K562 (cell line): Measurements from ENCODE around the gene PPP2R2D. TPM values are rescaled to one million over a fixed set of nuclear protein-coding genes. Genes with fewer than 3 reads are reported as not detected.
A peak's percentile ranks its signal among the peaks of the same experiment; 100 is the strongest.

Experiments used
- ARNT ChIP-seq, 2 experiments: fragments of 450-650 bp; IDR thresholded peaks; 2 replicates each; pipeline ENCODE4 v1.6.1; 2016; ENCODE audit warnings: mild to moderate bottlenecking in 1 of 2
- BHLHE40 ChIP-seq: IDR thresholded peaks from 2 replicates; pipeline ENCODE4 v1.6.1; 2011; ENCODE audit warnings: low read length, improper control_type of control experiment
- CCNT2 ChIP-seq: IDR thresholded peaks from 2 replicates; pipeline ENCODE4 v1.6.1; 2011; ENCODE audit warnings: borderline replicate concordance, low read depth, mild to moderate bottlenecking, moderate library complexity, mixed read lengths, low read length; ENCODE audit not compliant: insufficient read length; ENCODE audit errors: extremely low read depth
- CTBP1 ChIP-seq: fragments of 450-650 bp; IDR thresholded peaks from 2 replicates; pipeline ENCODE4 v1.6.1; 2016; ENCODE audit warnings: borderline replicate concordance
- CXXC5 ChIP-seq: fragments of 250-450 bp; sonication (Bioruptor Pico); IDR thresholded peaks from 2 replicates; pipeline ENCODE4 v1.8.0; 2022; ENCODE audit warnings: inconsistent platforms, mild to moderate bottlenecking, moderate library complexity
- DIDO1 ChIP-seq: fragments of 450-650 bp; IDR thresholded peaks from 2 replicates; pipeline ENCODE4 v1.6.1; 2016; ENCODE audit warnings: low read depth, missing biosample characterization, missing genetic modification characterization
- FIP1L1 ChIP-seq: fragments of 200-400 bp; formaldehyde crosslinking; IDR thresholded peaks from 2 replicates; pipeline ENCODE4 v1.6.1; 2018; ENCODE audit warnings: mild to moderate bottlenecking, low read depth, low read length; ENCODE audit not compliant: poor library complexity, severe bottlenecking
- GABPA ChIP-seq: fragments of 200-800 bp; sonication (Bioruptor generic); conservative IDR thresholded peaks from 2 replicates; pipeline ENCODE4 v1.6.1; 2016; ENCODE audit warnings: low read depth, missing genetic modification characterization, missing compliant biosample characterization
- HDAC1 ChIP-seq, 2 experiments: fragments of 450-650 bp; IDR thresholded peaks; 2 replicates each; pipeline ENCODE4 v1.6.1; 2016 to 2017; ENCODE audit warnings: inconsistent platforms in 1 of 2, mild to moderate bottlenecking in 1 of 2, moderate library complexity in 1 of 2
- KDM5B ChIP-seq: fragments of 200-600 bp; sonication (generic); IDR thresholded peaks from 2 replicates; pipeline ENCODE4 v1.6.1; 2012; ENCODE audit warnings: low read depth, mild to moderate bottlenecking, moderate library complexity, low read length, control low read depth, inconsistent platforms; ENCODE audit not compliant: insufficient replicate concordance
- NONO ChIP-seq, 2 experiments: fragments of 200-400 bp in 1 of 2; fragments of 450-650 bp in 1 of 2; formaldehyde crosslinking in 1 of 2; IDR thresholded peaks; 2 replicates each; pipeline ENCODE4 v1.6.1; 2017; ENCODE audit warnings: low read depth in 2 of 2, mild to moderate bottlenecking in 2 of 2, moderate library complexity in 2 of 2, low read length in 1 of 2
- NRF1 ChIP-seq, 2 experiments: fragments of 450-650 bp; IDR thresholded peaks in 1 of 2; conservative IDR thresholded peaks in 1 of 2; 2 replicates each; pipeline ENCODE4 v1.6.1; 2014; ENCODE audit warnings: mild to moderate bottlenecking in 2 of 2
- POLR2G ChIP-seq: fragments of 200-400 bp; formaldehyde crosslinking; IDR thresholded peaks from 2 replicates; pipeline ENCODE4 v1.6.1; 2017; ENCODE audit warnings: low read depth, mild to moderate bottlenecking, antibody characterized with exemption, low read length, moderate library complexity
- RB1 ChIP-seq: fragments of 450-650 bp; IDR thresholded peaks from 2 replicates; pipeline ENCODE4 v1.6.1; 2017; ENCODE audit warnings: low read depth, mild to moderate bottlenecking
- RCOR1 ChIP-seq, 2 experiments: IDR thresholded peaks; 2 replicates each; pipeline ENCODE4 v1.6.1; 2012; ENCODE audit warnings: low read depth in 2 of 2, low read length in 2 of 2, borderline replicate concordance in 1 of 2, improper control_type of control experiment in 1 of 2
- TEAD1 ChIP-seq, 2 experiments: fragments of 450-650 bp in 1 of 2; sonication (generic) in 1 of 2; formaldehyde crosslinking; IDR thresholded peaks; 2 replicates each; pipeline versions ENCODE4 v1.4.0 to v1.8.0; 2020 to 2022; ENCODE audit warnings: mild to moderate bottlenecking in 2 of 2, missing genetic modification reagents in 1 of 2
- XRCC5 ChIP-seq: fragments of 200-400 bp; formaldehyde crosslinking; IDR thresholded peaks from 2 replicates; pipeline ENCODE4 v1.6.1; 2017; ENCODE audit warnings: low read depth, mild to moderate bottlenecking, low read length
- ZBTB17 ChIP-seq: fragments of 450-650 bp; formaldehyde crosslinking; IDR thresholded peaks from 2 replicates; pipeline ENCODE4 v1.4.0; 2020; ENCODE audit warnings: mild to moderate bottlenecking
- polyA plus RNA-seq, 8 experiments: library from polyadenylated mRNA; depleted of rRNA in 4 of 8; stranded (reverse) in 5 of 8; unstranded in 3 of 8; fragments of >200 nt; fragmentation: Nextera tagmentation in 2 of 8; fragmentation: Illumina TruSeq in 1 of 8; extraction: Ambion mirVana in 2 of 8; extraction: Trizol in 1 of 8; gene quantifications; 2 replicates each; pipeline versions ENCODE4 v1.2.1 to v1.2.3, GENCODE V29; 2011 to 2014; ENCODE audit warnings: inconsistent platforms in 1 of 8, missing spikeins in 1 of 8
- total RNA-seq, 7 experiments: library from RNA; depleted of rRNA in 6 of 7; stranded (reverse); fragments of >200 nt in 6 of 7; fragmentation: Illumina TruSeq in 2 of 7; extraction: Trizol in 2 of 7; gene quantifications; 2 replicates each; pipeline versions ENCODE4 v1.2.1 to v1.2.3, GENCODE V29; 2011 to 2021; ENCODE audit warnings: low replicate concordance in 1 of 7
- TF ChIP-seq, protein P1 (sequence below): fragments of 250-450 bp; sonication (Bioruptor Pico); IDR thresholded peaks from 2 replicates; pipeline ENCODE4 v1.4.0; 2020; ENCODE audit warnings: mild to moderate bottlenecking, moderate library complexity, borderline replicate concordance
- TF ChIP-seq, protein P2 (sequence below): fragments of 200-800 bp; sonication (Bioruptor generic); IDR thresholded peaks from 2 replicates; pipeline ENCODE4 v1.6.1; 2017; ENCODE audit warnings: missing genetic modification characterization, missing compliant biosample characterization
- TF ChIP-seq, protein P3 (sequence below), 2 experiments: IDR thresholded peaks; 2 replicates each; pipeline ENCODE4 v1.6.1; 2011; ENCODE audit warnings: borderline replicate concordance in 1 of 2, control low read depth in 1 of 2, low read depth in 1 of 2, low read length in 1 of 2, mild to moderate bottlenecking in 1 of 2, mixed read lengths in 1 of 2, moderate library complexity in 1 of 2; ENCODE audit not compliant: insufficient read depth in 1 of 2, insufficient read length in 1 of 2, poor library complexity in 1 of 2, severe bottlenecking in 1 of 2; ENCODE audit errors: extremely low read depth in 1 of 2

Gene PPP2R2D
- total and polyA plus RNA-seq, 9 of the 15 experiments (the other 6 are each of a cell fraction or from before 2014, with no cell fraction given), result 1.9 to 37.0 (median 26.8) TPM

DNA sequence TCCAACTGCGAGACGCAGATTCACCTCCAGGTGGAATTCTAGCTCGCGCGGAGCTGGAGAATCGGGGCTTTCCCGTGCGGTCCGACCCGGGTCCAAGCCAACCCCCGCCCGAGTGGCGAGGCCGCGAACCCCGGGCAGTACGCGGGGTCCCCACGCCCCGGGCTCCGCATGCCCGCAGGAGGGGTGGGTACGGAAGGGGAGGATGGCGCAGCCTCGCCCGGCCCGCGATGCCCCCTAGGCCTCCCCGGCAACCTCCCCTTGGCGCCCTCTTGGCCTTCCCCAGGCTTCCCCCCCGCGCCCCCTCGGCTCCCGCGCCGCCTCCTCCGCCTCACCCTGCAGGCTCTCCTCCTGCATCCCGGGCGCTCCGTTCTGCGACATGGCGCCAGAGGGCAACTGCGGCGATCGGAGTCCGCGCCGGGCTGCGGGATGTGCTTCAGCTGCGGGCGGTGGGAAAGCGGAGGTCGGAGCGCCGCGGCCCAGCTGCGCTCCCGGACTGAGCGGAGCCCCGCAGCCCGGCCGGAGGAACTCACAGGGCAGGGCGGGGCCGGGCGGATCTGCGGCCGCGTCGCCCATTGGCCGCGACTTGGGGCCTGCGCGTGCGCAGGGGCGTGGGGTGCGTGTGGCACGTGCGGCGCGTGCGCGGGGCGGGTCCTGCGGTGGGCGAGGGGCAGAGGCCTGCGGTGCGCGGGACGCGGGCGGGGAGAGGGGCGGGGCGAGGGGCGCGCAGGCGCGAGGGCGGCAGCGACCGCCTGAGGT, 80.8 kb downstream of the PPP2R2D start, which contains the start of gene BNIP3 (continued):
- TF ChIP-seq, protein P1, sequence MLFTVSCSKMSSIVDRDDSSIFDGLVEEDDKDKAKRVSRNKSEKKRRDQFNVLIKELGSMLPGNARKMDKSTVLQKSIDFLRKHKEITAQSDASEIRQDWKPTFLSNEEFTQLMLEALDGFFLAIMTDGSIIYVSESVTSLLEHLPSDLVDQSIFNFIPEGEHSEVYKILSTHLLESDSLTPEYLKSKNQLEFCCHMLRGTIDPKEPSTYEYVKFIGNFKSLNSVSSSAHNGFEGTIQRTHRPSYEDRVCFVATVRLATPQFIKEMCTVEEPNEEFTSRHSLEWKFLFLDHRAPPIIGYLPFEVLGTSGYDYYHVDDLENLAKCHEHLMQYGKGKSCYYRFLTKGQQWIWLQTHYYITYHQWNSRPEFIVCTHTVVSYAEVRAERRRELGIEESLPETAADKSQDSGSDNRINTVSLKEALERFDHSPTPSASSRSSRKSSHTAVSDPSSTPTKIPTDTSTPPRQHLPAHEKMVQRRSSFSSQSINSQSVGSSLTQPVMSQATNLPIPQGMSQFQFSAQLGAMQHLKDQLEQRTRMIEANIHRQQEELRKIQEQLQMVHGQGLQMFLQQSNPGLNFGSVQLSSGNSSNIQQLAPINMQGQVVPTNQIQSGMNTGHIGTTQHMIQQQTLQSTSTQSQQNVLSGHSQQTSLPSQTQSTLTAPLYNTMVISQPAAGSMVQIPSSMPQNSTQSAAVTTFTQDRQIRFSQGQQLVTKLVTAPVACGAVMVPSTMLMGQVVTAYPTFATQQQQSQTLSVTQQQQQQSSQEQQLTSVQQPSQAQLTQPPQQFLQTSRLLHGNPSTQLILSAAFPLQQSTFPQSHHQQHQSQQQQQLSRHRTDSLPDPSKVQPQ (CRISPR knock-in tag), result no peak
- TF ChIP-seq ARNT (IDR thresholded peaks at IDR 0.05), result no peak
- TF ChIP-seq RCOR1 (IDR thresholded peaks at IDR 0.05; ENCODE audit: borderline replicate concordance in 1 of 2, low read depth in 2 of 2, low read length in 2 of 2), result 0 out of 4 replicates have a peak, but pooled peaks of 1 of the 2 experiments have one; percentile 5
- TF ChIP-seq CXXC5 (CRISPR knock-in tag), result peak; percentile 96
- peak; percentile 47; the same call in 1 of the 2 replicates for TF ChIP-seq RB1
- peak; percentile 99 for TF ChIP-seq BHLHE40
- TF ChIP-seq ZBTB17 (CRISPR knock-in tag), result no peak
- TF ChIP-seq, protein P2, sequence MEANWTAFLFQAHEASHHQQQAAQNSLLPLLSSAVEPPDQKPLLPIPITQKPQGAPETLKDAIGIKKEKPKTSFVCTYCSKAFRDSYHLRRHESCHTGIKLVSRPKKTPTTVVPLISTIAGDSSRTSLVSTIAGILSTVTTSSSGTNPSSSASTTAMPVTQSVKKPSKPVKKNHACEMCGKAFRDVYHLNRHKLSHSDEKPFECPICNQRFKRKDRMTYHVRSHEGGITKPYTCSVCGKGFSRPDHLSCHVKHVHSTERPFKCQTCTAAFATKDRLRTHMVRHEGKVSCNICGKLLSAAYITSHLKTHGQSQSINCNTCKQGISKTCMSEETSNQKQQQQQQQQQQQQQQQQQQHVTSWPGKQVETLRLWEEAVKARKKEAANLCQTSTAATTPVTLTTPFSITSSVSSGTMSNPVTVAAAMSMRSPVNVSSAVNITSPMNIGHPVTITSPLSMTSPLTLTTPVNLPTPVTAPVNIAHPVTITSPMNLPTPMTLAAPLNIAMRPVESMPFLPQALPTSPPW (CRISPR knock-in tag), result peak; percentile 80
- peak; percentile 91 to 93 for TF ChIP-seq NRF1 (conservative IDR thresholded peaks at IDR 0.05 in 1 of 2, IDR thresholded peaks at IDR 0.05 in 1 of 2)
- TF ChIP-seq KDM5B, result peak; percentile 41
- TF ChIP-seq POLR2G, result peak; percentile 88
- TF ChIP-seq DIDO1 (tag), result no peak
- peak; percentile 94 for TF ChIP-seq CCNT2
- no peak for TF ChIP-seq XRCC5
- TF ChIP-seq FIP1L1, result peak; percentile 14
- TF ChIP-seq CTBP1, result peak; percentile 93
- TF ChIP-seq, protein P3, sequence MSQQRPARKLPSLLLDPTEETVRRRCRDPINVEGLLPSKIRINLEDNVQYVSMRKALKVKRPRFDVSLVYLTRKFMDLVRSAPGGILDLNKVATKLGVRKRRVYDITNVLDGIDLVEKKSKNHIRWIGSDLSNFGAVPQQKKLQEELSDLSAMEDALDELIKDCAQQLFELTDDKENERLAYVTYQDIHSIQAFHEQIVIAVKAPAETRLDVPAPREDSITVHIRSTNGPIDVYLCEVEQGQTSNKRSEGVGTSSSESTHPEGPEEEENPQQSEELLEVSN (IDR thresholded peaks at IDR 0.05; ENCODE audit: borderline replicate concordance in 1 of 2, extremely low read depth in 1 of 2, insufficient read depth in 1 of 2, insufficient read length in 1 of 2, low read depth in 1 of 2, low read length in 1 of 2, poor library complexity in 1 of 2, severe bottlenecking in 1 of 2), result peak; percentile 71 to 94
- TF ChIP-seq NONO (IDR thresholded peaks at IDR 0.05; ENCODE audit: low read depth in 2 of 2, low read length in 1 of 2), result 0 out of 4 replicates have a peak, but pooled peaks of 1 of the 2 experiments have one; percentile 48
- TF ChIP-seq HDAC1 (IDR thresholded peaks at IDR 0.05), result peak in 1 of 2 experiments; percentile 32; a peak in 1 of 4 replicates
- TF ChIP-seq TEAD1 (CRISPR knock-in tag; IDR thresholded peaks at IDR 0.05), result peak in 1 of 2 experiments; percentile 57; a peak in 1 of 4 replicates
- no peak for TF ChIP-seq GABPA
